HG03521 (cell line): ENCODE measurements around the gene BSPH1.
"Not testable (repeated sequence)": the region's sequence is repeated elsewhere in the genome, so short reads cannot be mapped to it uniquely, and the experiment has no call there.

Experiments used
- ATAC-seq: cut with Tn5 transposase; IDR thresholded peaks from one replicate; pipeline ENCODE4 v1.9.1; 2021; ENCODE audit warnings: mild to moderate bottlenecking, moderate library complexity; ENCODE audit not compliant: unreplicated experiment

BSPH1 gene

DNA sequence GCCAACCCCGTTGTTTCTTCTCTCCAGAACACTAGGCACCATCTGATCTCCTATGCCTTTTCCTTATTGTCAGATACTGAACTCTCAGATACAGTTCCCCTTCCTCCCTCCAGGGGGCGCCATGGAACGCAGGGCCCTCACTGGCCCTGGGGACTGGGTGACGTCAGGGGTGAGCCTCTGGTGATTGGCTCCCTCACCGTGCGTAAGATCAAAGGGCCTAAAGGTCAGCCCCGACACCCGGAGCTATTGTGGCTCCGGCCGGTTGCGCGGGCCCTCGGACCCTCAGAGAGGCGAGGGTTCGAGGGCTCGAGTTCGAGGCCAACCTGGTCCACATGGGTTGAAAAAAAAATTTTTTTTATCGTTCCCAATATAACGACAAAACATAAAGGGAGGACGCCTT lies 63.4 kb downstream of the BSPH1 start:
- not testable (repeated sequence) for ATAC-seq

DNA sequence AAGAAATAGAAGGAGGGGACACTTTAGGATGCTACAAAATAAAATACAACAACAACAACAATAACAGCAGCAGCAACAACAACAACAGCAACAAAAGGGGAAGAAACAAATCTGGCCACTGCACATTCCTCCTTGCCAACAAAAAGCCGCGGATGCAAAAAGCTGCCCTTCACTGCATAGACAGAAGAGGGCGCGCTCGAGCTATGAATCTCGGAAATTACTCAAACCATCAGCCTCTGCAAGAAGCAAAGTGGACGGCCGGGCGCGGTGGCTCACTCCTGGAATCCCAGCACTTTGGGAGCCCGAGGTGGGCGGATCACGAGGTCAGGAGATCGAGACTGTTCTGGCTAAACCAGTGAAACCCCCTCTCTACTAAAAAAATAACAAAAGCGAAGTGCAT lies 71.9 kb downstream of the BSPH1 start:
- not testable (repeated sequence) for ATAC-seq
